ENCODE measurements around the gene CACNA2D2.

CACNA2D2 gene

DNA sequence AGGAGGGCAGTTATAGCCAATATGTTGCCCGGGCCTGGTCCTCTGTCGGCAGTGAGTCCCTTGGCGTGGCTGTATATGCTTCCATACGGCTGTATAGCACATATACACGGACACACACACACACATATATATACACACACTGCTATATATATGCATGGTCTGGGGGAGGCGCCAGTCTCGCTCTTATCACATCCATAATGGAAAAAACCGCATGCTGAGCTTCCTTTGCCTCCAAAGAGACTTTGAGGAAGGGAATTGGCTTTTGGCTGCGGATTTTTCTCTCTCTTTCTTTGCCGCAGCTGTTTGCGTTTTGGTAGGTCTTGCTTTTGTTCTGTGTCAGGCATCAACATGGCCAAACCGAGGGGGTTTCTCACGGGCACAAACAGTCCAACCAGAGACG is 132.8 kb downstream of the CACNA2D2 start:
- no peak for TF ChIP-seq ARNT (IDR thresholded peaks at IDR 0.05)
- TF ChIP-seq ELF4 (IDR thresholded peaks at IDR 0.05), result no peak
- peak; percentile 62 for TF ChIP-seq L3MBTL2 (conservative IDR thresholded peaks at IDR 0.05)
- TF ChIP-seq FOXA1 (IDR thresholded peaks at IDR 0.05), result no peak
- ChIA-PET POLR2A (interaction anchor here (1.1 to 1.2 kb wide), 2 partner anchors 17 to 33 kb away, joined by 3 to 5 read pairs; no protein-coding TSS in a partner anchor), CTCF (interaction anchor here (0.6 to 2.1 kb wide), 10 partner anchors 9 to 1111 kb away, joined by 3 to 8 read pairs (median 4); no protein-coding TSS in a partner anchor)

DNA sequence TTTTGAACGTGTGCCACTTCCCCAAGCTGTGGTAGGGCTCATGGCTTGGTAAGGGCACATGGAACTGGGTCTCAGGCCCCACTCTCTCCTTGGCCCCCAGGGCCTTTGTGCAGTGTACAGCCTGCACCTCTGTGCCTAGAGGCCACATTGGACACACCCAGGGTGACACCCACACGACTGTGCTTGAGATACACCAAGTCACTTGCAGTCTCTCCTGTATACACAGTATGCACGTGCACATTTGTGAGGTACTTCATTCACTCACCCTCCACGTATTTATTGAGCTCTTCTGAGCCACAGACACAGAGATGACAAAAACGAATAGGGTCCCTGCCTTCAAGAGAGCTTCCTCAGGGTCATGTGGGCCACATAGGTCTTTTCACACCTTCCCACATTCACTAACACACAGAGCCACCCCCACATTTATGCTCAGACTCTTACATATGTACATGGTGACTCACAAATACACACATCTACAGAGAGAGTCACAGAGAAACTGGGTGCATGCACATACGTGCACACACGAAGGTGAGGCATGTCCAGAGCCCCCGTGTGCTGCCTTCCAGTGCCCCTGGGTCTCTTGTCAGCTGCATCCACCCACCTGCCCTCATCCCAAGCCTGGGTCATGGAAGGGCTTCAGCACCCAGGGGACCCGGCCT is 134.3 kb downstream of the CACNA2D2 start:
- no peak for DNase-seq (ENCODE audit: extremely low spot score)
- TF ChIP-seq, protein P1, sequence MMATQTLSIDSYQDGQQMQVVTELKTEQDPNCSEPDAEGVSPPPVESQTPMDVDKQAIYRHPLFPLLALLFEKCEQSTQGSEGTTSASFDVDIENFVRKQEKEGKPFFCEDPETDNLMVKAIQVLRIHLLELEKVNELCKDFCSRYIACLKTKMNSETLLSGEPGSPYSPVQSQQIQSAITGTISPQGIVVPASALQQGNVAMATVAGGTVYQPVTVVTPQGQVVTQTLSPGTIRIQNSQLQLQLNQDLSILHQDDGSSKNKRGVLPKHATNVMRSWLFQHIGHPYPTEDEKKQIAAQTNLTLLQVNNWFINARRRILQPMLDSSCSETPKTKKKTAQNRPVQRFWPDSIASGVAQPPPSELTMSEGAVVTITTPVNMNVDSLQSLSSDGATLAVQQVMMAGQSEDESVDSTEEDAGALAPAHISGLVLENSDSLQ (IDR thresholded peaks at IDR 0.05), result no peak
- no peak for TF ChIP-seq SUZ12 (IDR thresholded peaks at IDR 0.05)
- no peak for TF ChIP-seq ELF4 (IDR thresholded peaks at IDR 0.05)
- TF ChIP-seq TARDBP (IDR thresholded peaks at IDR 0.05), result no peak
- no peak for TF ChIP-seq FOXK2 (IDR thresholded peaks at IDR 0.05)
- no peak for TF ChIP-seq NFRKB (IDR thresholded peaks at IDR 0.05)
- no peak for TF ChIP-seq FOXA1 (IDR thresholded peaks at IDR 0.05)
- TF ChIP-seq SP1 (IDR thresholded peaks at IDR 0.05), result no peak
- no peak for TF ChIP-seq HDGF (IDR thresholded peaks at IDR 0.05; ENCODE audit: borderline replicate concordance)
- no peak for TF ChIP-seq ZNF384 (IDR thresholded peaks at IDR 0.05)
- TF ChIP-seq CTBP1 (IDR thresholded peaks at IDR 0.05; ENCODE audit: borderline replicate concordance), result no peak
- TF ChIP-seq LEF1 (IDR thresholded peaks at IDR 0.05; ENCODE audit: borderline replicate concordance), result no peak
- ChIA-PET CTCF (no interaction called here), POLR2A (interaction anchor here (0.9 kb wide), 1 partner anchor 32 kb away, joined by 6 read pairs; no protein-coding TSS in a partner anchor)

More for the DNA sequence above, 132.8 kb downstream of the CACNA2D2 start:
- peak; percentile 53 for DNase-seq (ENCODE audit: extremely low spot score)

DNA sequence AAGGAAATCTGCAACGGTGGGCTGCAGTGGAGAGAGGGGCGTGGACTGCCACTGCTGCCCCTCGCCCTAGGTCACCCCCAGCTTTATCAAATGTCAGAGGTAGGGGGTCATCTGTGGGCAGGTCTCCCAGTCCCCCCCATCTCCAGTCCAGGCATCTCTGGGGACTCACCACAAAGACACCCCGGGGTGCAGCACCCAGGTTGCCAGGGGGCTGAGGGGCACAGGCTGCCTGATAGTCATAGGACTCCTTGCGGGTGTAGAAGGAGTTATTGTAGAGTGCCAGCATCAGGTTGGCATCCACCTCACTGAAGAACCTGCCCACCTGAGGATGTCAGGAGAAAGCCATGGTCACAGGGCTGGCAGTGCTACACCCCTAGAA is 137.6 kb downstream of the CACNA2D2 start:
- TF ChIP-seq SUZ12 (IDR thresholded peaks at IDR 0.05) (no peak), ARNT (IDR thresholded peaks at IDR 0.05) (no peak), ELF4 (IDR thresholded peaks at IDR 0.05) (no peak), NFRKB (IDR thresholded peaks at IDR 0.05) (no peak), CTBP1 (IDR thresholded peaks at IDR 0.05; ENCODE audit: borderline replicate concordance) (no peak), SP1 (IDR thresholded peaks at IDR 0.05) (no peak), L3MBTL2 (conservative IDR thresholded peaks at IDR 0.05) (no peak), HDGF (IDR thresholded peaks at IDR 0.05; ENCODE audit: borderline replicate concordance) (no peak), LEF1 (IDR thresholded peaks at IDR 0.05; ENCODE audit: borderline replicate concordance) (no peak), TARDBP (IDR thresholded peaks at IDR 0.05) (no peak), FOXM1 (IDR thresholded peaks at IDR 0.05; ENCODE audit: borderline replicate concordance) (no peak), ZNF384 (IDR thresholded peaks at IDR 0.05) (no peak)
- TF ChIP-seq, protein P1 (IDR thresholded peaks at IDR 0.05), result no peak
- ChIA-PET POLR2A (interaction anchor here (1.2 to 1.8 kb wide), 3 partner anchors 12 to 203 kb away, joined by 3 to 5 read pairs (median 4); partner anchors contain the start of gene HEMK1), CTCF (no interaction called here)
- DNase-seq (ENCODE audit: extremely low spot score), result no peak

DNA sequence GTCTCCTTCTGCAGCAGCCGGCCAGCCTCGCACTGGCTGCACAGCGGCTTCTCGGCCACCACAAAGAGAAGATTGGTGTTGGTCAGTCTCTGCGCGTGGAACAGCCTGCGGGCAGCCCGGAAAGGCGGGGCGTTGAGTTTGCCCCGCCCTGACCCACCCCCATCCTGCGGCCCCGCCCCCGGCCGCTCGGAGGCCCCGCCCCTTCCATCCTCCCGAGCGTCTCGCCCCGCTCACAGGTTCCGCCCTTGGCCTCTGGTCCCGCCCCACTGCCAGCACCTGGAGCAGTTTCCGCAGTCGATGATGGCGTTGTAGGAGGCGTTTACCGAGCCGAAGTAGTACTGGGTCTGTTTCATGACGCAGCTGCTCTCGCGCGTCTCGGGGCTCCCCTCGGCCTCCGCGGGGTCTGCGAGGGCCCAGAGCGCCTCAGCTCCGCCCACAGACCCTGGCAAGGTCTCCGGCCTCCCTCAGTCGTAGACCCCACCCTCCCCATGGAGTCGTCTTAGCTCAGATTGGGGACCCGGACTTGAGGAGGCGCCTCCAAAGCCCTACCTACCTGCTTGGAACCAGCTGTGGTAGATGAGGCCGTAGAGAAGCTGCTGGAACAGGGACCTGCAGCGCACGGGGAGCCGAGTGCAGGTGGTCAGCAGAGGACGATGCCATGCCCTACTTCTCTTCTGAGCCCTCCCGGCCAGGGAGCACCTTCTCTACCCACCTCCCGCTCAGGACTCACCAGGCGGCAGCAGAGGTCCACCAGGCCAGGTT is 138.2 kb downstream of the CACNA2D2 start:
- ChIA-PET POLR2A (interaction anchor here (1.2 to 1.8 kb wide), 4 partner anchors 12 to 204 kb away, joined by 3 to 6 read pairs (median 4); partner anchors contain the start of gene HEMK1), CTCF (no interaction called here)
- peak; percentile 91 for DNase-seq (ENCODE audit: extremely low spot score)
- TF ChIP-seq FOXK2 (IDR thresholded peaks at IDR 0.05), result no peak
- TF ChIP-seq NFRKB (IDR thresholded peaks at IDR 0.05), result no peak
- no peak for TF ChIP-seq FOXA1 (IDR thresholded peaks at IDR 0.05)
- no peak for TF ChIP-seq ZNF384 (IDR thresholded peaks at IDR 0.05)
- TF ChIP-seq, protein P1 (IDR thresholded peaks at IDR 0.05), result no peak
- TF ChIP-seq FOXM1 (IDR thresholded peaks at IDR 0.05; ENCODE audit: borderline replicate concordance), result no peak
- no peak for TF ChIP-seq CTBP1 (IDR thresholded peaks at IDR 0.05; ENCODE audit: borderline replicate concordance)
- TF ChIP-seq HDGF (IDR thresholded peaks at IDR 0.05; ENCODE audit: borderline replicate concordance), result no peak
- no peak for TF ChIP-seq ARNT (IDR thresholded peaks at IDR 0.05)
- TF ChIP-seq SP1 (IDR thresholded peaks at IDR 0.05), result no peak
- TF ChIP-seq LEF1 (IDR thresholded peaks at IDR 0.05; ENCODE audit: borderline replicate concordance), result no peak

DNA sequence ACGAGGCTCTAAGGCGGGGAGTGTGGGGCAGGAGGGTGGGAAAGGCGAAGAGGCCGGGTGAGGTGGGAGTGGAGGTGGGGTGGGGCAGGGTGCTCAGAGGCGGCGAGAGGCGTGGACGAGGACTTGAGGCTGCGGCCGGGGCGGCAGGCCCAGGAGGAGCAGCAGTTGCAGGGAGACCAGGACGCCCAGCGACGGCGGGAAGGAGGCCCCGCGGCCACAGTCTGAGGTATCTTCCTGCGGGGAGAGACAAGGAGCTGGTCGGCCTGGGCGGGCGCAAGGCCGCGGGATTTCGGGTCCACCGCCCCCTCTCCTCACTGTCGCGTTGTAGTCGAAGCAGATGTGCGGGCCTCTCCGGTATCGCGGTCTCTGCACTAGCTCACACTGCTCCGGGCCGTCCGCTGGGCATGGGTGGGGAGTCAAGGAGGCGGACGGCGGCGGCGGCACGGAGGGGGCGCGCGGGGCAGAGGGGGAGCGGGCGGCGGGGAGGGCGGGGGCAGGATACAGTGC is 138.8 kb downstream of the CACNA2D2 start:
- ChIA-PET POLR2A (interaction anchor here (1.2 to 1.6 kb wide), 4 partner anchors 11 to 28 kb away, joined by 3 to 6 read pairs (median 4); no protein-coding TSS in a partner anchor), CTCF (no interaction called here)
- TF ChIP-seq ARNT (IDR thresholded peaks at IDR 0.05) (no peak), ELF4 (IDR thresholded peaks at IDR 0.05) (no peak), FOXM1 (IDR thresholded peaks at IDR 0.05; ENCODE audit: borderline replicate concordance) (no peak), HDGF (IDR thresholded peaks at IDR 0.05; ENCODE audit: borderline replicate concordance) (no peak), CTBP1 (IDR thresholded peaks at IDR 0.05; ENCODE audit: borderline replicate concordance) (no peak), L3MBTL2 (conservative IDR thresholded peaks at IDR 0.05) (no peak), BHLHE40 (IDR thresholded peaks at IDR 0.05; ENCODE audit: borderline replicate concordance) (no peak), LEF1 (IDR thresholded peaks at IDR 0.05; ENCODE audit: borderline replicate concordance) (no peak), FOXA1 (IDR thresholded peaks at IDR 0.05) (no peak), SUZ12 (IDR thresholded peaks at IDR 0.05) (no peak), SP1 (IDR thresholded peaks at IDR 0.05) (no peak)
- DNase-seq (ENCODE audit: extremely low spot score), result no peak

Measured in HEK293T (cell line).